Thyroid gland (tissue), 4 donors: ENCODE results near the gene SLC27A4. TPM values are rescaled to one million over a fixed set of nuclear protein-coding genes. Genes with fewer than 3 reads are reported as not detected.
A peak's percentile ranks its signal among the peaks of the same experiment; 100 is the strongest.

Experiments
- DNase-seq, 2 donors: peaks; one replicate each; pipeline ENCODE4 v3.0.0-alpha.2; 2019
- H3K27ac ChIP-seq, 3 donors: fragments of 200-600 bp; sonication (generic); 1 replicate in 2 of 3; 2 replicates in 1 of 3; pipeline ENCODE4 v1.5.1; 2016 to 2019; ENCODE audit warnings: mild to moderate bottlenecking in 1 of 3, moderate library complexity in 1 of 3
- H3K27me3 ChIP-seq: fragments of 200-600 bp; sonication (generic); one replicate; pipeline ENCODE4 v1.5.1; 2019
- H3K36me3 ChIP-seq, 2 donors: fragments of 200-600 bp; sonication (generic); one replicate each; pipeline ENCODE4 v1.5.1; 2016 to 2019
- H3K4me1 ChIP-seq, 2 donors: fragments of 200-600 bp; sonication (generic); one replicate each; pipeline ENCODE4 v1.5.1; 2017 to 2019
- H3K4me3 ChIP-seq, 3 donors: fragments of 200-600 bp; sonication (generic); replicated peaks in 1 of 3; 1 replicate in 2 of 3; 2 replicates in 1 of 3; pipeline ENCODE4 v1.5.1; 2016; ENCODE audit warnings: mild to moderate bottlenecking in 1 of 3
- H3K9me3 ChIP-seq: fragments of 200-600 bp; sonication (generic); one replicate; pipeline ENCODE4 v1.5.1; 2017
- CTCF ChIP-seq, 6 experiments: fragments of 200-600 bp in 3 of 6; fragments of 450-650 bp in 3 of 6; sonication (generic) in 3 of 6; IDR thresholded peaks; one replicate each; pipeline ENCODE4 v1.5.1; 2016 to 2019; ENCODE audit warnings: antibody characterized with exemption in 6 of 6, mild to moderate bottlenecking in 2 of 6, inconsistent platforms in 1 of 6, moderate library complexity in 1 of 6
- POLR2A ChIP-seq, 2 donors: fragments of 450-650 bp; IDR thresholded peaks; one replicate each; pipeline ENCODE4 v1.6.1; 2017; ENCODE audit warnings: antibody characterized with exemption in 2 of 2, mild to moderate bottlenecking in 2 of 2, moderate library complexity in 1 of 2
- WGBS, 2 donors: methylation state at CpG; one replicate each; pipeline ENCODE4 v1.1.5; 2017; 5-methylcytosine and 5-hydroxymethylcytosine counted together
- intact Hi-C: fragments of 100-400 bp; cut with DNase I; formaldehyde crosslinking; loops from one replicate; pipeline ENCODE4 v1.15.1; 2023
- total RNA-seq, 4 donors: library from RNA; depleted of rRNA; stranded (reverse); fragments of >200 nt; gene quantifications; one replicate each; pipeline ENCODE4 v1.2.3, GENCODE V29; 2016

SLC27A4 gene
- 10 to 100 TPM; 15.9 to 38.4 (median 30.4) TPM for total RNA-seq

GRCh38 chr9:128339761-128340690, at the start of gene SLC27A4:
TSS of gene SLC27A4 (plus strand) at chr9:128340527. CDS start at chr9:128343133, 2,606 bp downstream.
- peaks cover 7 to 20% of the 10 kb centered on the region in 2 donors for H3K36me3 ChIP-seq
- TF ChIP-seq CTCF (IDR thresholded peaks at IDR 0.05) (peak in 1 of 6 experiments; percentile 2), POLR2A (IDR thresholded peaks at IDR 0.05) (peak in 1 of 2 donors; percentile 62)
- peak; percentile 80 for DNase-seq
- H3K27ac ChIP-seq: peak within 1 kb of the TSS; percentile 65 to 85 (median 74)
- H3K4me3 ChIP-seq: peak within 1 kb of the TSS; percentile 4 to 79 (median 78)
- no peaks in the 10 kb centered on the region for H3K27me3 ChIP-seq
- intact Hi-C loops: loop anchor here (2.0 kb wide), 1 partner anchor 45 kb away; no protein-coding TSS in a partner anchor
- no peaks in the 10 kb centered on the region for H3K9me3 ChIP-seq
- WGBS, 2 donors: 18 to 35% methylated on average over 13 to 25 of the region's 75 CpGs
- peaks cover 0 to 29% of the 10 kb centered on the region in 2 donors for H3K4me1 ChIP-seq

GRCh38 chr9:128292009-128292408, 48.3 kb upstream of the SLC27A4 start:
- intact Hi-C loops: loop anchor here (10.0 kb wide), 1 partner anchor 123 kb away; no protein-coding TSS in a partner anchor
- Histone ChIP-seq H3K9me3 (no peaks in the 10 kb centered on the region), H3K4me3 (no peak overlapping the region), H3K36me3 (no peaks in the 10 kb centered on the region), H3K27ac (no peak overlapping the region), H3K27me3 (no peaks in the 10 kb centered on the region), H3K4me1 (peaks cover 13 to 23% of the 10 kb centered on the region in 2 donors)
- WGBS, 2 donors: 88 to 95% methylated on average over 3 of the region's 3 CpGs
- TF ChIP-seq POLR2A (IDR thresholded peaks at IDR 0.05) (no peak), CTCF (IDR thresholded peaks at IDR 0.05) (no peak)
- no peak for DNase-seq

GRCh38 chr9:128293091-128293490, 47.2 kb upstream of the SLC27A4 start:
- H3K9me3 ChIP-seq: no peaks in the 10 kb centered on the region
- peaks cover 9 to 15% of the 10 kb centered on the region in 2 donors for H3K4me1 ChIP-seq
- intact Hi-C loops: loop anchor here (10.0 kb wide), 1 partner anchor 122 kb away; no protein-coding TSS in a partner anchor
- H3K27ac ChIP-seq: no peak overlapping the region
- H3K36me3 ChIP-seq: no peaks in the 10 kb centered on the region
- TF ChIP-seq POLR2A (IDR thresholded peaks at IDR 0.05) (no peak), CTCF (IDR thresholded peaks at IDR 0.05) (no peak)
- H3K27me3 ChIP-seq: no peaks in the 10 kb centered on the region
- 89 to 94% methylated on average over 4 of the region's 4 CpGs for WGBS, 2 donors
- no peak overlapping the region for H3K4me3 ChIP-seq
- no peak for DNase-seq

- 80 to 100% methylated on average over 2 to 4 of the region's 4 CpGs for WGBS, 2 donors
- intact Hi-C loops: loop anchor here (2.0 to 10.0 kb wide), 2 partner anchors 47 to 121 kb away; partner anchors contain the start of gene SLC27A4
- TF ChIP-seq POLR2A (IDR thresholded peaks at IDR 0.05) (no peak), CTCF (IDR thresholded peaks at IDR 0.05) (no peak)
- no peaks in the 10 kb centered on the region for H3K36me3 ChIP-seq
- peaks cover 0 to 5% of the 10 kb centered on the region in 2 donors for H3K4me1 ChIP-seq
- no peaks in the 10 kb centered on the region for H3K27me3 ChIP-seq
- no peak overlapping the region for H3K4me3 ChIP-seq
- no peaks in the 10 kb centered on the region for H3K9me3 ChIP-seq
- no peak overlapping the region for H3K27ac ChIP-seq
- DNase-seq: no peak
These were observed 46.2 kb upstream of the SLC27A4 start for GRCh38 chr9:128294142-128294541.
